Brain microvascular endothelial cell (primary cell): ENCODE data around the gene FAM53B.

Source experiments
- DNase-seq: peaks from one replicate; pipeline ENCODE4 v3.0.0-alpha.2; 2020
- H3K27ac ChIP-seq: fragments of 250-450 bp; sonication (Bioruptor Pico); 2 replicates; pipeline ENCODE4 v1.5.1; 2020; ENCODE audit warnings: mild to moderate bottlenecking, moderate library complexity
- H3K27me3 ChIP-seq: fragments of 250-450 bp; sonication (Bioruptor Pico); replicated peaks from 2 replicates; pipeline ENCODE4 v1.5.1; 2020; ENCODE audit warnings: mild to moderate bottlenecking
- H3K36me3 ChIP-seq: fragments of 250-450 bp; sonication (Bioruptor Pico); replicated peaks from 2 replicates; pipeline ENCODE4 v1.5.1; 2020; ENCODE audit warnings: mild to moderate bottlenecking
- H3K4me3 ChIP-seq: 2 replicates; pipeline ENCODE4 v1.5.1; 2011; ENCODE audit warnings: low read depth, mild to moderate bottlenecking, control low read depth, low read length, moderate library complexity
- in situ Hi-C: cut with HindIII; loops from 2 replicates; pipeline ENCODE4 v1.10.0; 2017; ENCODE audit warnings: low sequenced_read_pairs, low pct_ligation_motif_present
- TF ChIP-seq, protein P1 (sequence below): IDR thresholded peaks from 2 replicates; pipeline ENCODE4 v1.5.1; 2011; ENCODE audit warnings: low read depth, mild to moderate bottlenecking, moderate library complexity, low read length, control low read depth, inconsistent platforms; ENCODE audit errors: missing control alignments

The FAM53B gene

DNA sequence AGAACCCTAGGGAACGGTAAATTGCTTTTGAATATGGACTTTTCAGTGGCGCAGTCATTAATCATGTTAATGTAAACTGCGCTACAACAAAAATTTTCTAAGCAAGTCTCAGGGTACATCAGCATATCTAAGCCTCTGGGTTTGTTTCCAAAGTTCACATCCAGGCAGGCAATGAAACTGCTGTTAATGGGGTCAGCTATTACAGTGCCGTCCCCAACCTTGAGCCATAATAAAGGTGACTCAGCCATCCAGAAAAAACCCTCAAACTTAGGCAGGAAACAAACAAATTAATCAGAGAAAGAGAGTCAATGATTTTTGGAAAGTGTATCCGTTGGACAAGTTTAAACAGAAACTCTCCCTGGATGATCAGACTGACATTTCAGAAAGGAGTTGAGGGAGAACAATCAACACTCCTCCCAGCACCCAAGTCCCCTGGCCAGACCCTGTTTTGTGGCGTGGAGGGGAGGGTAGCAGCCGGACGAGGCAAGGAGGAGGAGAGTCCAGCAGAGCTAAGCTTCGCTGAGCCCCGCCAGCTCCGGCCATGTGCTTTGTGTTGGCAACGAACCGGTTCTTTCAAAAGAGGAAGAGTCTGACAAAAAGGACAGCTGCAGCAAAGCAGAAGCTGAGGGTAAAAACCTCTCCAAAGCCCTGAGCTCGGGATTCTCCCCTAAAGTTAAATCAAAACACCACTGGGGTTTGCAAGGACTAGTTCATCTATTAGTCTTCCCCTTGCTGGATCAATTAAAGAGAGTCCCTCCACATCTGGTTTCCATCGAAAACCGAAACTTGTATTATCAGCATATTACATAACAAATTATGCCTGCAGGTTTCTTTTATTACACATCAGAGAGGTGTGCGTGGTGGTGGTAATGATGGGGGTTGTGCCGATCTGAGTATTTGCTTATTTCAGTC lies 3.6 kb downstream of the FAM53B start:
- Histone ChIP-seq H3K27me3 (no peaks in the 10 kb centered on the region), H3K36me3 (no peaks in the 10 kb centered on the region), H3K27ac (no peak overlapping the region), H3K4me3 (no peak overlapping the region)
- no peak for DNase-seq
- in situ Hi-C loops, result no loop called here
- TF ChIP-seq, protein P1, sequence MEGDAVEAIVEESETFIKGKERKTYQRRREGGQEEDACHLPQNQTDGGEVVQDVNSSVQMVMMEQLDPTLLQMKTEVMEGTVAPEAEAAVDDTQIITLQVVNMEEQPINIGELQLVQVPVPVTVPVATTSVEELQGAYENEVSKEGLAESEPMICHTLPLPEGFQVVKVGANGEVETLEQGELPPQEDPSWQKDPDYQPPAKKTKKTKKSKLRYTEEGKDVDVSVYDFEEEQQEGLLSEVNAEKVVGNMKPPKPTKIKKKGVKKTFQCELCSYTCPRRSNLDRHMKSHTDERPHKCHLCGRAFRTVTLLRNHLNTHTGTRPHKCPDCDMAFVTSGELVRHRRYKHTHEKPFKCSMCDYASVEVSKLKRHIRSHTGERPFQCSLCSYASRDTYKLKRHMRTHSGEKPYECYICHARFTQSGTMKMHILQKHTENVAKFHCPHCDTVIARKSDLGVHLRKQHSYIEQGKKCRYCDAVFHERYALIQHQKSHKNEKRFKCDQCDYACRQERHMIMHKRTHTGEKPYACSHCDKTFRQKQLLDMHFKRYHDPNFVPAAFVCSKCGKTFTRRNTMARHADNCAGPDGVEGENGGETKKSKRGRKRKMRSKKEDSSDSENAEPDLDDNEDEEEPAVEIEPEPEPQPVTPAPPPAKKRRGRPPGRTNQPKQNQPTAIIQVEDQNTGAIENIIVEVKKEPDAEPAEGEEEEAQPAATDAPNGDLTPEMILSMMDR, result no peak

DNA sequence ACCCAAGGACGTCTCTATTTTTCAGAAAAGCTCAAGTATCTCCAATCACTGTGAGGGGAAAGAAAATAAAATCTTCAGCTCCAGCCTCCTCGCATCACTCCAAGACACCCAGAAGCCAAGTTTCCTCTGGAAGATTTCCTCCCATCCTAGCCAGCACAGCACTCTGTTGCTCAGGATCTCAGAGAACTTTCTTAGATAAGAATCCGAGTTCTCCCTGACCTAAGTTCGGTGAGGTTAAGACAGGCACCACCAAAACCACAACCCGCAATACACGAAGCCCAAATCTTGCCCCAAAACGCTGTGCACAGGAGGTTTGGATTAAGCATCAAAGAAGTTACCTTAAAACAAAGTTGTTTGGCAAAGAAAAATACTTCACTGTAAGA lies 4.2 kb downstream of the FAM53B start:
- no peaks in the 10 kb centered on the region for H3K27me3 ChIP-seq
- no peak overlapping the region for H3K4me3 ChIP-seq
- H3K36me3 ChIP-seq, result no peaks in the 10 kb centered on the region
- TF ChIP-seq, protein P1, result no peak
- in situ Hi-C loops, result no loop called here
- no peak for DNase-seq
- H3K27ac ChIP-seq, result no peak overlapping the region

DNA sequence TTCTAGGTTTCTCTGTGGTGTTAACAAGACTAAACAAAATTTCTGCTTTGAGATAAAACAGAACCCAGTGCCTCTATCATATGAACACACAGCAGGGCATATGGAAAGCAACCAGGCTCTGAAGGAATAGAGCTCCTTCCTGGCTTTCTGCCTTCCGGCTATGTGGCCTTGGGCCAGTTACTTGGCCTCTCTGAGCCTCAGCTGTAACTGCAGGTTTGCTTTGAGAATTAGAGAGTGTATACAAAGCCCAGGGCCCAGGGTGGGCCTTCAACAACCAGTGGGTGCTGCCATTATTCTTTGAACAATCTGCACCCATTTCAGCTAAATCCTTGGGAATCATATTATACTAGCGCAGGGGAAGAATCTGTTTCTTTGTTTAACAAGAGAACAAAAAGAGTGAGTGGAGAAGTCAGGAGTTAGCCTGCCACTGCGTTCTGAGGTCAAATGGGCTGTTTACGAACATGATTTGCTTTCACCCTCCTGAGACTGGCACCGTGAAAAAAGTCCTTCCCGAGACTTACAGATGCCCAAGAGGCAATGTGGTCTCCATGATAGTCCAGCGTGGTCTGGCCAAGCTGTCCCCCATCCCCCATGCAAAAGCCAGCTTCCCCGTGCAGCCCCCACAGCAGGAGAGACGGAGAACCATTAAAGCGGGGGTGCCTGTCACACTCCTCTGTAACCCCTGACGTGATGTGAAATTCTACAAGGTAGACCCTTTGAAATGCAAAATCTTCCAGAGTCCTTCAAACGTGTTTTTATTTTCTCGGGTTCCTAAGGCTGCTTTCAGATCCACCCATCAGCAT lies 4.9 kb downstream of the FAM53B start:
- in situ Hi-C loops, result no loop called here
- no peak overlapping the region for H3K27ac ChIP-seq
- H3K27me3 ChIP-seq, result no peaks in the 10 kb centered on the region
- no peak for DNase-seq
- TF ChIP-seq, protein P1, result no peak
- H3K4me3 ChIP-seq, result no peak overlapping the region
- no peaks in the 10 kb centered on the region for H3K36me3 ChIP-seq

DNA sequence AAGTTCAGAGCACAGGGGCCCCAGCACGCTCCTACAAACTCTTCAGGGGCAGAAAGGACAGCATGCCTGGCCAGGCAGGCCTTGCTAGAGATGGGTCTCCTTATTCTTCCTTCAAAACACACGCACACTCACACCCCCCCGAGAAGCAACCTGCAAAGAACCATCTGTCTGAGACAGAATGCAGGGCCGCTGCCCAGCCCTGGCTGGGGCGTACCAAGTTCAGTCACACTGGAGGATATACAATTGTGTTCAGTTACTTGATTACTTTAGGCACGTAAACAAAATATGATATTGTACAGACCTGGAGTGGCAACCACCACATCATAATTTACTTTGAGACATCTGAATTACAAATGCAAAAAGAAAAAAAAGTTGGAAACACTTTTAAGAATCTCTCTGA lies 5.7 kb downstream of the FAM53B start:
- Histone ChIP-seq H3K4me3 (no peak overlapping the region), H3K27me3 (no peaks in the 10 kb centered on the region), H3K36me3 (no peaks in the 10 kb centered on the region), H3K27ac (no peak overlapping the region)
- no peak for DNase-seq
- TF ChIP-seq, protein P1, result no peak
- in situ Hi-C loops, result no loop called here

DNA sequence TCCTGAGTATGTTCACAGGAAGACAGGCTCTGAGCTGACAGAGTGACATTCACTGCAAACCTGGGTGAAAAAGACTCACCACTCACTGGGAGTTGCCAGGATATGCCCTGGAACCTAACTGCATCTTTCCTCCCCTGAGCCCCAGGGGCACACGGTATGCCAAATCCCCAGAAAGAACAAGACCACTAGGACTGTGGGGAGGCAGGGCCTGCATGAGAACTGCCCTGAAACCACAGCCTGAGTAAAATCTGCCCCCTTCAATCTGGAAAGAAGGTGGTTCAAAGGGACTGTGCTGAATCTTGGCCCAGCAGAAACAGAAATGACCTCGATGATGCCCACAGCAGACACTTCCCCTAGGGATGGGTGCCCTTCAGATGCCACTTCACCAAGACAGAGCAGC lies 6.5 kb downstream of the FAM53B start:
- H3K27me3 ChIP-seq, result no peaks in the 10 kb centered on the region
- H3K27ac ChIP-seq, result no peak overlapping the region
- in situ Hi-C loops, result no loop called here
- TF ChIP-seq, protein P1, result no peak
- DNase-seq, result no peak
- H3K36me3 ChIP-seq, result no peaks in the 10 kb centered on the region
- H3K4me3 ChIP-seq, result no peak overlapping the region
